HCT116 (cell line): ENCODE results near the gene ACTR1A. TPM values are rescaled to one million over a fixed set of nuclear protein-coding genes. Genes with fewer than 3 reads are reported as not detected.

ENCODE experiments used
- ATAC-seq: fragments of 200-7000 bp; cut with Tn5 transposase; 2 replicates; pipeline ENCODE4 v1.9.1; 2020; ENCODE audit warnings: mild to moderate bottlenecking, moderate library complexity
- BruUV-seq: library from RNA; stranded (reverse); fragments of 400-500 nt; replicated peaks from 2 replicates; lab custom pipeline; 2021; lab: Mats Ljungman, UMichigan
- CTCF ChIA-PET: fragments of 300-600 bp; sonication (Branson Sonifier 250); formaldehyde crosslinking; loops from one replicate; lab custom pipeline; 2021; ENCODE audit warnings: antibody characterized with exemption; lab: Charles Lee
- POLR2A ChIA-PET: fragments of 300-600, 350-600 bp; sonication (Branson Sonifier 250); formaldehyde crosslinking; loops from one replicate; lab custom pipeline; 2021; ENCODE audit warnings: antibody characterized with exemption; lab: Charles Lee
- RAD21 ChIA-PET, 2 experiments: fragments of 300-600 bp; sonication (Branson Sonifier 250); formaldehyde crosslinking; loops; one replicate each; lab custom pipeline; 2023; ENCODE audit warnings: low total read pairs in 2 of 2; ENCODE audit not compliant: uncharacterized antibody in 2 of 2, unreplicated experiment in 2 of 2, low non-redundant PET in 1 of 2; lab: Charles Lee
- DNase-seq: peaks from one replicate; pipeline ENCODE4 v3.0.0-alpha.2; 2010; ENCODE audit warnings: low read depth, low spot score
- H2AFZ ChIP-seq: fragments of 200-600 bp; shearing (Covaris generic), sonication (generic); 2 replicates; pipeline ENCODE4 v1.6.1; 2017; ENCODE audit warnings: low read depth, mixed run types, mixed read lengths, antibody characterized with exemption, low read length; ENCODE audit not compliant: poor library complexity, severe bottlenecking
- H3K27ac ChIP-seq: 2 replicates; pipeline ENCODE4 v1.5.1; 2012; ENCODE audit warnings: low read depth, low read length
- H3K27me3 ChIP-seq: fragments of 200-600 bp; sonication (generic); 2 replicates; pipeline ENCODE4 v1.6.1; 2016; ENCODE audit warnings: mixed run types, low read length, mixed read lengths; ENCODE audit not compliant: insufficient read depth
- H3K36me3 ChIP-seq, 2 experiments: fragments of 200-500 bp in 1 of 2; fragments of 200-600 bp in 1 of 2; sonication (Bioruptor generic) in 1 of 2; sonication (generic) in 1 of 2; 2 replicates each; pipeline versions ENCODE4 v1.5.1 to v1.6.1; 2014 to 2016; ENCODE audit warnings: low read length in 2 of 2, inconsistent platforms in 1 of 2, mixed read lengths in 1 of 2, mixed run types in 1 of 2; ENCODE audit not compliant: insufficient read depth in 2 of 2, control insufficient read depth in 1 of 2
- H3K4me1 ChIP-seq, 2 experiments: fragments of 200-600 bp in 1 of 2; sonication (generic) in 1 of 2; 2 replicates each; pipeline versions ENCODE4 v1.5.1 to v1.6.1; 2012 to 2017; ENCODE audit warnings: low read length in 2 of 2, inconsistent platforms in 1 of 2, mild to moderate bottlenecking in 1 of 2, mixed read lengths in 1 of 2, mixed run types in 1 of 2, moderate library complexity in 1 of 2; ENCODE audit not compliant: insufficient read depth in 2 of 2, control insufficient read depth in 1 of 2
- H3K4me2 ChIP-seq: fragments of 200-600 bp; sonication (generic); 2 replicates; pipeline ENCODE4 v1.6.1; 2017; ENCODE audit warnings: mixed run types, low read length, mixed read lengths
- H3K4me3 ChIP-seq, 2 experiments: fragments of 200-600 bp in 1 of 2; sonication (generic) in 1 of 2; replicated peaks in 1 of 2; 2 replicates each; pipeline ENCODE4 v1.5.1; 2011 to 2016; ENCODE audit warnings: low read length in 2 of 2, control low read depth in 1 of 2, low read depth in 1 of 2, mild to moderate bottlenecking in 1 of 2, mixed read lengths in 1 of 2, mixed run types in 1 of 2
- H3K79me2 ChIP-seq: fragments of 200-600 bp; sonication (generic); 2 replicates; pipeline ENCODE4 v1.6.1; 2017; ENCODE audit warnings: mild to moderate bottlenecking, mixed run types, low read length, moderate library complexity, mixed read lengths; ENCODE audit not compliant: insufficient read depth
- H3K9ac ChIP-seq: fragments of 200-600 bp; sonication (generic); 2 replicates; pipeline ENCODE4 v1.6.1; 2016; ENCODE audit warnings: low read length, mixed read lengths
- H3K9me2 ChIP-seq: fragments of 200-600 bp; sonication (generic), shearing (Covaris generic); 2 replicates; pipeline ENCODE4 v1.6.1; 2017; ENCODE audit warnings: mixed run types, mild to moderate bottlenecking, moderate library complexity; ENCODE audit not compliant: insufficient read depth
- H3K9me3 ChIP-seq, 2 experiments: fragments of 200-500 bp in 1 of 2; fragments of 200-600 bp in 1 of 2; sonication (Bioruptor generic) in 1 of 2; sonication (generic) in 1 of 2; 2 replicates each; pipeline ENCODE4 v1.6.1; 2014 to 2017; ENCODE audit warnings: low read length in 2 of 2, mixed read lengths in 2 of 2, inconsistent platforms in 1 of 2, low read depth in 1 of 2, mild to moderate bottlenecking in 1 of 2, mixed run types in 1 of 2, moderate library complexity in 1 of 2; ENCODE audit not compliant: control insufficient read depth in 1 of 2, insufficient read depth in 1 of 2
- H4K20me1 ChIP-seq: fragments of 200-600 bp; sonication (generic), shearing (Covaris generic); 2 replicates; pipeline ENCODE4 v1.6.1; 2017; ENCODE audit warnings: mixed run types, mild to moderate bottlenecking, moderate library complexity; ENCODE audit not compliant: insufficient read depth
- CBX3 ChIP-seq: IDR thresholded peaks from 2 replicates; pipeline ENCODE4 v1.6.1; 2012; ENCODE audit warnings: low read depth
- CEBPB ChIP-seq: IDR thresholded peaks from 2 replicates; pipeline ENCODE4 v1.6.1; 2012; ENCODE audit warnings: low read depth
- EGR1 ChIP-seq: IDR thresholded peaks from 2 replicates; pipeline ENCODE4 v1.6.1; 2012; ENCODE audit warnings: low read depth
- ELF1 ChIP-seq: IDR thresholded peaks from 2 replicates; pipeline ENCODE4 v1.6.1; 2012; ENCODE audit warnings: low read depth, borderline replicate concordance
- EZH2phosphoT487 ChIP-seq: fragments of 200-600 bp; IDR thresholded peaks from 2 replicates; pipeline ENCODE4 v1.6.1; 2018; ENCODE audit warnings: antibody characterized with exemption, borderline replicate concordance
- POLR2A ChIP-seq: IDR thresholded peaks from 2 replicates; pipeline ENCODE4 v1.7.0; 2011; ENCODE audit warnings: borderline replicate concordance; ENCODE audit not compliant: insufficient read depth, insufficient read length; ENCODE audit errors: extremely low read depth
- RAD21 ChIP-seq: IDR thresholded peaks from 2 replicates; pipeline ENCODE4 v1.6.1; 2012; ENCODE audit warnings: low read depth, mild to moderate bottlenecking
- TCF7L2 ChIP-seq: IDR thresholded peaks from 2 replicates; pipeline ENCODE4 v1.7.0; 2011; ENCODE audit warnings: borderline replicate concordance, inconsistent platforms; ENCODE audit not compliant: insufficient read depth, insufficient read length; ENCODE audit errors: extremely low read depth
- YY1 ChIP-seq: IDR thresholded peaks from 2 replicates; pipeline ENCODE4 v1.6.1; 2011; ENCODE audit warnings: low read length, low read depth, moderate library complexity, mild to moderate bottlenecking; ENCODE audit not compliant: insufficient replicate concordance; ENCODE audit errors: extremely low read depth
- ZFX ChIP-seq: fragments of 450-650 bp; IDR thresholded peaks from 2 replicates; pipeline ENCODE4 v1.6.1; 2017
- intact Hi-C: fragments of 100-400 bp; cut with micrococcal nuclease; formaldehyde crosslinking; loops from 2 replicates; pipeline ENCODE4 v1.10.0; 2022
- total RNA-seq: library from RNA; stranded (reverse); gene quantifications from one replicate; pipeline ENCODE4 v1.2.1, GENCODE V29; 2021; ENCODE audit not compliant: unreplicated experiment
- TF ChIP-seq, protein P1 (sequence below), 3 experiments: fragments of 200-600 bp in 1 of 3; sonication (generic) in 1 of 3; IDR thresholded peaks in 2 of 3; conservative IDR thresholded peaks in 1 of 3; 2 replicates each; pipeline ENCODE4 v1.5.1; 2012 to 2017; ENCODE audit warnings: low read depth in 2 of 3, low read length in 2 of 3, antibody characterized with exemption in 1 of 3, borderline replicate concordance in 1 of 3, control low read depth in 1 of 3, mild to moderate bottlenecking in 1 of 3, mixed read lengths in 1 of 3, mixed run types in 1 of 3, moderate library complexity in 1 of 3; ENCODE audit not compliant: insufficient read depth in 1 of 3
- TF ChIP-seq, protein P2 (sequence below): IDR thresholded peaks from 2 replicates; pipeline ENCODE4 v1.6.1; 2012; ENCODE audit warnings: low read depth

The ACTR1A gene
- total RNA-seq, 1 experiment from 2014 or later, result 94.2 TPM

DNA sequence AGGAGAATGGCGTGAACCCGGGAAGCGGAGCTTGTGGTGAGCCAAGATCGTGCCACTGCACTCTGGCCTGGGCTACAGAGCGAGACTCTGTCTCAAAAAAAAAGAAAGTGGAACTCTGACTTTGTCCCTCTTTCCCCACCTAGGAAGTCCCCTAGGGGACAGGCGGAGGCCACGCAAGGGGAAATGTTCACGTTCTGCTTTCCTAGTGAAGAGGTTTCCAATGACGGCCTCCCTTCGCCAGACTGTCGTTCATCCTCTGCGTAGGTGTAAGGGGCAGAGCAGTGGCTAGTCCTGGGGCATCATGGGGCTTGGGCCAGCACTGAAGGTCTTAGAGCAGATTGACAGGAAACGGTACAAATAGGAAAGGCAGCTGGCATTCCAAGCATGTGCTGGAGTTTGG lies 31.8 kb upstream of the ACTR1A start:
- CTCF ChIA-PET, result no interaction called here
- Histone ChIP-seq H3K27me3 (no peaks in the 10 kb centered on the region), H3K4me1 (no peaks in the 10 kb centered on the region)

More for the DNA sequence above, 31.8 kb upstream of the ACTR1A start:
- no peaks in the 10 kb centered on the region for H3K9me3 ChIP-seq
- no peak overlapping the region for H2AFZ ChIP-seq
- no peaks in the 10 kb centered on the region for H3K36me3 ChIP-seq
- no peak for DNase-seq
- TF ChIP-seq YY1 (no peak), POLR2A (no peak), CEBPB (no peak), EZH2phosphoT487 (no peak), EGR1 (no peak), ZFX (no peak), CBX3 (no peak), ELF1 (no peak), RAD21 (no peak), TCF7L2 (no peak)
- TF ChIP-seq, protein P1, sequence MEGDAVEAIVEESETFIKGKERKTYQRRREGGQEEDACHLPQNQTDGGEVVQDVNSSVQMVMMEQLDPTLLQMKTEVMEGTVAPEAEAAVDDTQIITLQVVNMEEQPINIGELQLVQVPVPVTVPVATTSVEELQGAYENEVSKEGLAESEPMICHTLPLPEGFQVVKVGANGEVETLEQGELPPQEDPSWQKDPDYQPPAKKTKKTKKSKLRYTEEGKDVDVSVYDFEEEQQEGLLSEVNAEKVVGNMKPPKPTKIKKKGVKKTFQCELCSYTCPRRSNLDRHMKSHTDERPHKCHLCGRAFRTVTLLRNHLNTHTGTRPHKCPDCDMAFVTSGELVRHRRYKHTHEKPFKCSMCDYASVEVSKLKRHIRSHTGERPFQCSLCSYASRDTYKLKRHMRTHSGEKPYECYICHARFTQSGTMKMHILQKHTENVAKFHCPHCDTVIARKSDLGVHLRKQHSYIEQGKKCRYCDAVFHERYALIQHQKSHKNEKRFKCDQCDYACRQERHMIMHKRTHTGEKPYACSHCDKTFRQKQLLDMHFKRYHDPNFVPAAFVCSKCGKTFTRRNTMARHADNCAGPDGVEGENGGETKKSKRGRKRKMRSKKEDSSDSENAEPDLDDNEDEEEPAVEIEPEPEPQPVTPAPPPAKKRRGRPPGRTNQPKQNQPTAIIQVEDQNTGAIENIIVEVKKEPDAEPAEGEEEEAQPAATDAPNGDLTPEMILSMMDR (IDR thresholded peaks at IDR 0.05 in 2 of 3, conservative IDR thresholded peaks at IDR 0.05 in 1 of 3; ENCODE audit: borderline replicate concordance in 1 of 3, insufficient read depth in 1 of 3, low read depth in 2 of 3, low read length in 2 of 3), result no peak
- TF ChIP-seq, protein P2, sequence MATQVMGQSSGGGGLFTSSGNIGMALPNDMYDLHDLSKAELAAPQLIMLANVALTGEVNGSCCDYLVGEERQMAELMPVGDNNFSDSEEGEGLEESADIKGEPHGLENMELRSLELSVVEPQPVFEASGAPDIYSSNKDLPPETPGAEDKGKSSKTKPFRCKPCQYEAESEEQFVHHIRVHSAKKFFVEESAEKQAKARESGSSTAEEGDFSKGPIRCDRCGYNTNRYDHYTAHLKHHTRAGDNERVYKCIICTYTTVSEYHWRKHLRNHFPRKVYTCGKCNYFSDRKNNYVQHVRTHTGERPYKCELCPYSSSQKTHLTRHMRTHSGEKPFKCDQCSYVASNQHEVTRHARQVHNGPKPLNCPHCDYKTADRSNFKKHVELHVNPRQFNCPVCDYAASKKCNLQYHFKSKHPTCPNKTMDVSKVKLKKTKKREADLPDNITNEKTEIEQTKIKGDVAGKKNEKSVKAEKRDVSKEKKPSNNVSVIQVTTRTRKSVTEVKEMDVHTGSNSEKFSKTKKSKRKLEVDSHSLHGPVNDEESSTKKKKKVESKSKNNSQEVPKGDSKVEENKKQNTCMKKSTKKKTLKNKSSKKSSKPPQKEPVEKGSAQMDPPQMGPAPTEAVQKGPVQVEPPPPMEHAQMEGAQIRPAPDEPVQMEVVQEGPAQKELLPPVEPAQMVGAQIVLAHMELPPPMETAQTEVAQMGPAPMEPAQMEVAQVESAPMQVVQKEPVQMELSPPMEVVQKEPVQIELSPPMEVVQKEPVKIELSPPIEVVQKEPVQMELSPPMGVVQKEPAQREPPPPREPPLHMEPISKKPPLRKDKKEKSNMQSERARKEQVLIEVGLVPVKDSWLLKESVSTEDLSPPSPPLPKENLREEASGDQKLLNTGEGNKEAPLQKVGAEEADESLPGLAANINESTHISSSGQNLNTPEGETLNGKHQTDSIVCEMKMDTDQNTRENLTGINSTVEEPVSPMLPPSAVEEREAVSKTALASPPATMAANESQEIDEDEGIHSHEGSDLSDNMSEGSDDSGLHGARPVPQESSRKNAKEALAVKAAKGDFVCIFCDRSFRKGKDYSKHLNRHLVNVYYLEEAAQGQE, result no peak
- RAD21 ChIA-PET, result no interaction called here
- POLR2A ChIA-PET, result no interaction called here
- H3K9me2 ChIP-seq, result no peaks in the 10 kb centered on the region
- intact Hi-C loops, result no loop called here
- H3K27ac ChIP-seq, result no peak overlapping the region
- ATAC-seq, result no peak
- no peaks in the 10 kb centered on the region for H4K20me1 ChIP-seq
- H3K79me2 ChIP-seq, result no peaks in the 10 kb centered on the region
- no peak overlapping the region for H3K4me3 ChIP-seq
- no peak overlapping the region for H3K4me2 ChIP-seq
- no peak overlapping the region for H3K9ac ChIP-seq
- BruUV-seq, result no TSS peak
